Measurements from ENCODE around the gene LBH.
"Not testable (repeated sequence)": the region's sequence is repeated elsewhere in the genome, so short reads cannot be mapped to it uniquely, and the experiment has no call there.

LBH gene

GRCh38 chr2:30259071-30259470 is 27.7 kb downstream of the LBH start:
- no peak for DNase-seq (ENCODE audit: low read depth)

- no peak for DNase-seq (ENCODE audit: low read depth)
These were observed 28.7 kb downstream of the LBH start for GRCh38 chr2:30259827-30260679.

GRCh38 chr2:30260941-30261340 is 29.6 kb downstream of the LBH start:
- no peak for DNase-seq (ENCODE audit: low read depth)

GRCh38 chr2:30261695-30262211 is 30.4 kb downstream of the LBH start:
- DNase-seq (ENCODE audit: low read depth), result no peak

GRCh38 chr2:30262716-30263309 is 31.5 kb downstream of the LBH start:
- no peak for DNase-seq (ENCODE audit: low read depth)

- no peak for DNase-seq (ENCODE audit: low read depth)
These were observed 32.9 kb downstream of the LBH start for GRCh38 chr2:30264274-30264673.

DNA sequence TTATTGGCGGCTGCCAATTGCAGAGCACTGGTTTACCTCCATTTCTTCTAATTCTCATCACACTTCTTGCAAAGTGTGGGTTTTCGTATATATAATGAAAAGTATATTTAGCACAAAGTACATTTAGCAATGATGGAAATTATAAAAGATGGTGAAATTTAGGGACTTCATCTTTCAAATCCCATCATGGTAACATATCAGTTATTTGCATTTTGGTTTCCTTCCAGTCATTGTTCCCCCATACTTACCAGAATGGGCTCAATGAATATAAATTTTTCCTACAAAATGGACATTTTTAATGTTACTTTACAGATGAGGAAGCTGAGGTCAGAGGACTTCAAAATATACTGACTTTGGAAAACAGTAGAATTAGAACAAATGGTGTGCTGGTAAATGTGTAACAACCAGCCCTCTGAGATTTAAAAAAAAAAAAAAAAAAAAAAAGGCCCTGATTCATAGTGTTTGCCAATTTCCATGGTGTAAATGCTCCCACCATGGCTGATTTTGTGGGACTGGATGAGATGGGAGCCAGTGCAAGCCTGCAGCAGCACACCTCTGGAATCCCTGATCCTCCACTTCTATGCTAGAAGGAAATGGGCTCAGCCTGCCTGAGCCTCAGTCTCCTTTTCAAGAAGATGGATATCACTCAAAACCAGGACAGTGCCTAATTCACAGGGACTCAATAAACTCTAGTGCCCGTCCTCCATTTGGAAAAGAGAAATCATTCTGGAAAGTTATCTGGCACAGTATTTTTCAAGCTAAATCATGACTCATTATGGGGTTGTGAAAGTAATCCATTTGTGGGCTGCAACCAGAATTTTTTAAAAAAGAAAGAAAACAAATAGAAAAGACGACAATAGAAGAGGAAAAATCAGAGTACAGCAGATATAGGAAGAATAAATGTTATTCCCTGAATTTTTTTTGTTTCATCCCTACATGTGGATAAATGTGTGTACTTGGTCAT is 34.0 kb downstream of the LBH start:
- DNase-seq (ENCODE audit: low read depth), result no peak

DNA sequence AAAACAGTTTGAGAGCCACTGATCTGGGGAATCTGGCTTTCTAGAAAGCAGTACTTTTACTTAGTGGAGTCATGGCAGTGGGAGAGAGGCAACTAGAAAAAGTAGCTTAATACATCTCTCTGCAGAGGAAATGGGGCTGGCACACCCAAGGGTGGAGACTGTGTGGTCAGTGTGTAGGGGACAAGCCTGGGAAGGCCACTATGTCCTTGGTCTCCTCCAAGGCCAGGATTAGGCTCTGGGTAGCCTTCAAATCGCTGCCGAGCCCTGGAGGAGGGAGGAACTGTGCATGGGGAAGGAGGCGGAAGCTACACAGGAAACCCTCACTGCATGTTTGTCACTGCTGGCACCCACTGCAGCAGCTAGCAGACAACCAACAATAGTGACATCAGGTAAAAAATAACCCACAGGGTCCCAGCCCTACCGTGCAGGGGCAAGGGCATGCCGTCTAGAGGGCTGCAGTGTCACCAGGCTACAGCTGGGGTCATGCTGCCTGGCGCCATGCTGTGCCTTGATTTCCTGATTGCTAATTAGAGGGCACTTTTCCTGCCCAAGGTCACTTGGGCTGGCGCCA is 34.8 kb downstream of the LBH start:
- peak; percentile 36 for DNase-seq (ENCODE audit: low read depth)

DNA sequence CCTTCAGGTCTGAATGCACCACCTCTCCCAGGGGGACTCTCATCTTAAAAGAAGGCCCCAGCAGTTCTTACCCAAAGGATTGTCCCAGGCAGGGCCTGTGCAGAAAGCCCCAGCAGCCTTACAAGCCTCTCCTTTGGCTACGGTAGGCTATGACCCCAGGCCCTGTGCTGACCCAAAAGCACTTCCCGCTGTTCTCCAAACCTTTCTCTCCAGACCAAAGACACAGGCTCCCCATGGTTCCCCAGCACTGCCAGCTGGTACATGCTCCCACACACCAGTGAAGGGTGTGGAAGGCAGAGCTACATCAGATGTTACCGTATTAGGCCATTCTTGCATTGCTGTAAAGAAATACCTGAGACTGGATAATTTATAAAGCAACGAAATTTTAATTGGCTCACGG is 35.4 kb downstream of the LBH start:
- DNase-seq (ENCODE audit: low read depth), result no peak

GRCh38 chr2:30267161-30267975 is 36.0 kb downstream of the LBH start:
- DNase-seq (ENCODE audit: low read depth), result no peak

DNA sequence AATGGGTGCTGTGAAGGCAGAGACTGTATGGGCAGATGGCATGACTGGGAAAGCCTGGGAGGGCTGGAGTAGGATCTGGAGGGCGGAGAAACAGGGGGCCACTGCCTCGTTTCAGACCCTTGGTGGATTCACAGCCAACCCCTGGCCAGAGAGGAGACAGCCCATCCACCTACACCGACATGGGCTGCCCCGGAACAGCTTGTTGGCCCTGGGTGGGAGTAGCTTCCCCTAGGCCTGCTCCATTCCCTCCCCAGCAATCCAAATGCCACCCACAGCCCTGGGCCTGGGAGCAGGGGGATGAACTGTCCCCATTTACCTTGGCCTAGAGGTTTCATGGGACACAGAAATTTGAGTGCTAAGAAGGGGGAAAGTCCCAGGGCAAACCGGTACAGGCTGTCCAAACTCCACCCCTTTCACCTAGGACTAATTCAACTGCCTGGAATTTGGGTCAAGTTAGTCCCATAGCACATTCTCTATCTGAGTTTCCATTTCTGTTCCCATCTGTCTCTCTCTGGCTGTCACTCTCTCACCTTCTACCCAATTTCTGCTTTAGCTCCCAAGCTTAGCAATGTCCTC is 37.0 kb downstream of the LBH start:
- no peak for DNase-seq (ENCODE audit: low read depth)

GRCh38 chr2:30269114-30269770 is 37.9 kb downstream of the LBH start:
- not testable (repeated sequence) for DNase-seq (ENCODE audit: low read depth)

- no peak for DNase-seq (ENCODE audit: low read depth)
These were observed 38.4 kb downstream of the LBH start for GRCh38 chr2:30269771-30270145.

GRCh38 chr2:30270166-30270565 is 38.8 kb downstream of the LBH start:
- no peak for DNase-seq (ENCODE audit: low read depth)

GRCh38 chr2:30271301-30271700 is 40.0 kb downstream of the LBH start:
- DNase-seq (ENCODE audit: low read depth), result no peak

DNA sequence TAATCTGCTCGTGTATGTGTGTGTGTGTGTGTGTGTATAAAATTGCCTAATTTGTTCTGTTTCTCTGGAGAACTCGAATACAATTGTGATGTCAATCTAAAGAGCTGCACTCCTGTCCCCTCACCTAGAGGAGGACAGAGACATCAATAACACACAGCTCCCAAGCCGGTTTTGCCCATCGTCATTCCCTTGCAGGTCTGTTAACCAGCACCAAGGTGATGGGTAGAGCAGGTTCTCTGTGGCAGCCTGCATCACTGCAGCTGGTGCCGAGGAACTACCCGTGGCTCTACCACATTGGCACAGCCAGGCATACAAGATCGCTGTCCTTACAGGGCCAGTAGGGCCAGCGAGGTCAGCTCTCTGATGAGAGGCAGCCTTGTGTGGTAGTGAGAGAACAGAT is 41.0 kb downstream of the LBH start:
- DNase-seq (ENCODE audit: low read depth), result no peak

- DNase-seq (ENCODE audit: low read depth), result no peak
These were observed 41.6 kb downstream of the LBH start for GRCh38 chr2:30272761-30273573.

GRCh38 chr2:30273574-30273929 is 42.2 kb downstream of the LBH start:
- no peak for DNase-seq (ENCODE audit: low read depth)

DNA sequence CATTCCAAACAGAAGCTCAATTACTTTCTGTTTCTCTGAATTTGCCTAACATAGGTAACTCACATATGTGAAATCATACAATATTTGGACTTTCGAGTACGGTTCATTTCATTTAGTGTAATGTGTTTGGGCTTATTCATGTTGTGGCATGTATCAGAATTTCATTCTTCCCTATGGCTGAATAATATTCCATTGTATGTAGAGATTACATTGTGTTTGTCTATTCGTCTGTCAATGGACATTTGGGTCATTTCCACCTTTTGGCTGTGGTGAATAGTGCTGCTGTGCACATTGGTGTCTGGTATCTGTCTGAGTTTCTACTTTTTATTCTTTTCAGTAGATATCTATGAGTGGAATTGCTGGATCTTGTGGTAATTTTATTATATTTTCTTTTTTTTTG is 43.9 kb downstream of the LBH start:
- DNase-seq (ENCODE audit: low read depth), result no peak
